Fibroblast of lung (primary cell): ENCODE data around the gene CAB39L.

ENCODE experiments used
- EZH2 ChIP-seq: IDR thresholded peaks from 2 replicates; pipeline ENCODE4 v1.5.1; 2012; ENCODE audit warnings: low read length, control low read depth, mild to moderate bottlenecking; ENCODE audit errors: missing control alignments
- TF ChIP-seq, protein P1 (sequence below), 2 donors: IDR thresholded peaks in 1 of 2; conservative IDR thresholded peaks in 1 of 2; 1 replicate in 1 of 2; 2 replicates in 1 of 2; pipeline ENCODE4 v1.5.1; 2011 to 2012; ENCODE audit warnings: low read length in 2 of 2, control low read depth in 1 of 2, inconsistent platforms in 1 of 2, low read depth in 1 of 2, mild to moderate bottlenecking in 1 of 2

DNA sequence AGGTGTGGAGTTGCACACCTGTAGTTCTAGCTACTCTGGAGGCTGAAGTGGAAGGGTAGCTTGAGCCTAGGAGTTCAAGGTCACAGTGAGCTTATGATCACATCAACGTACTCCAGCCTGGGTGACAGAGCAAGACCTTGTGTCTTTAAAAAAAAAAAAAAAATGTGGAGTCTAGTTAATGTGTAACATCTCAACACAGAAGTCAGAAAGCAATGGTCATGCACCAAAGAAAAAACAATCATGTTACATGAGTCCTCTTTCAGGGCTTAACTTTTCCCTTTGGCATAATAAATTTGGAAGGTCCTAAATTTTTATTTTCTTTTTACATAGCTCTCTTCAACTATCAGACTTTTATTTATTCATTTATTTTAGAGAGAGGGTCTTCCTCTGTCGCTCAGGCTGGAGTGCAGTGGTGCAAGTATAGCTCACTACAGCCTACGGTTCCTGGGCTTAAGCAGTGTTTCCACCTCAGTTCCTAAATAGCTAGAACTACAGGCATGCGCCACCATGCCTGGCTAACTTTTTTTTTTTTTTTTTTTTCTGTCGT, 22.5 kb upstream of the CAB39L start:
- TF ChIP-seq, protein P1, sequence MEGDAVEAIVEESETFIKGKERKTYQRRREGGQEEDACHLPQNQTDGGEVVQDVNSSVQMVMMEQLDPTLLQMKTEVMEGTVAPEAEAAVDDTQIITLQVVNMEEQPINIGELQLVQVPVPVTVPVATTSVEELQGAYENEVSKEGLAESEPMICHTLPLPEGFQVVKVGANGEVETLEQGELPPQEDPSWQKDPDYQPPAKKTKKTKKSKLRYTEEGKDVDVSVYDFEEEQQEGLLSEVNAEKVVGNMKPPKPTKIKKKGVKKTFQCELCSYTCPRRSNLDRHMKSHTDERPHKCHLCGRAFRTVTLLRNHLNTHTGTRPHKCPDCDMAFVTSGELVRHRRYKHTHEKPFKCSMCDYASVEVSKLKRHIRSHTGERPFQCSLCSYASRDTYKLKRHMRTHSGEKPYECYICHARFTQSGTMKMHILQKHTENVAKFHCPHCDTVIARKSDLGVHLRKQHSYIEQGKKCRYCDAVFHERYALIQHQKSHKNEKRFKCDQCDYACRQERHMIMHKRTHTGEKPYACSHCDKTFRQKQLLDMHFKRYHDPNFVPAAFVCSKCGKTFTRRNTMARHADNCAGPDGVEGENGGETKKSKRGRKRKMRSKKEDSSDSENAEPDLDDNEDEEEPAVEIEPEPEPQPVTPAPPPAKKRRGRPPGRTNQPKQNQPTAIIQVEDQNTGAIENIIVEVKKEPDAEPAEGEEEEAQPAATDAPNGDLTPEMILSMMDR (conservative IDR thresholded peaks at IDR 0.05 in 1 of 2, IDR thresholded peaks at IDR 0.05 in 1 of 2; ENCODE audit: low read depth in 1 of 2, low read length in 2 of 2): no peak
- TF ChIP-seq EZH2: no peak
